IPS-18a (cell line): ENCODE results near the gene LBHD1.
"Not testable (repeated sequence)": the region's sequence is repeated elsewhere in the genome, so short reads cannot be mapped to it uniquely, and the experiment has no call there.

ENCODE experiments used
- H3K27ac ChIP-seq: one replicate; pipeline ENCODE4 v1.5.1; 2013; ENCODE audit warnings: low read length
- H3K27me3 ChIP-seq: one replicate; pipeline ENCODE4 v1.6.1; 2013; ENCODE audit warnings: mild to moderate bottlenecking, low read length; ENCODE audit not compliant: control insufficient read depth, insufficient read depth
- H3K36me3 ChIP-seq: one replicate; pipeline ENCODE4 v1.6.1; 2013; ENCODE audit warnings: low read depth, low read length; ENCODE audit not compliant: control insufficient read depth
- H3K4me1 ChIP-seq: one replicate; pipeline ENCODE4 v1.6.1; 2013; ENCODE audit warnings: low read depth, low read length; ENCODE audit not compliant: control insufficient read depth
- H3K4me3 ChIP-seq: one replicate; pipeline ENCODE4 v1.5.1; 2013; ENCODE audit warnings: low read length
- H3K9ac ChIP-seq: one replicate; pipeline ENCODE4 v1.6.1; 2013; ENCODE audit warnings: mild to moderate bottlenecking, low read length, moderate library complexity
- H3K9me3 ChIP-seq: one replicate; pipeline ENCODE4 v1.6.1; 2013; ENCODE audit warnings: low read depth, low read length; ENCODE audit not compliant: control insufficient read depth

The LBHD1 gene

DNA sequence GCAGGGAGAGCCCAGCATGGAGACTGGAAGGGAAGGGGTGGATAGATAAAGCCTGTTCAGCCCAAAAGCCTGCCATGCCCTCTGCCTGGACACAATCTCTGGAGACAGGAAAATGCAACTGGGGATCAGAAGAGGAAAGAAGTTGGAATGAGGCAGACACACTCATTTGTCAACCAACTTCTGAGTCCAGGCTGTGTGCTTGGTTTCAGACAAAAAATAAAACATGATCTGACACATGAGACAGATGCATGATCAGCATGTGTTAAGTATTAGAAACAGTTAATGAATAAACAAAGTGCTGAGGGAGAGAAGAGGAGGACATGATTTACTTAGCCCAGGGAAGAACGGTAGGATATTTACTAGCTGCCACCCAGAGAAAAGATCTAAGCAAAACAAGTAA lies 16.4 kb upstream of the LBHD1 start:
- H3K27me3 ChIP-seq = no peaks in the 10 kb centered on the region
- no peaks in the 10 kb centered on the region for H3K9me3 ChIP-seq
- H3K4me3 ChIP-seq = no peak overlapping the region
- no peaks in the 10 kb centered on the region for H3K4me1 ChIP-seq
- H3K9ac ChIP-seq = no peak overlapping the region
- peaks cover 28% of the 10 kb centered on the region for H3K36me3 ChIP-seq
- H3K27ac ChIP-seq = no peak overlapping the region

DNA sequence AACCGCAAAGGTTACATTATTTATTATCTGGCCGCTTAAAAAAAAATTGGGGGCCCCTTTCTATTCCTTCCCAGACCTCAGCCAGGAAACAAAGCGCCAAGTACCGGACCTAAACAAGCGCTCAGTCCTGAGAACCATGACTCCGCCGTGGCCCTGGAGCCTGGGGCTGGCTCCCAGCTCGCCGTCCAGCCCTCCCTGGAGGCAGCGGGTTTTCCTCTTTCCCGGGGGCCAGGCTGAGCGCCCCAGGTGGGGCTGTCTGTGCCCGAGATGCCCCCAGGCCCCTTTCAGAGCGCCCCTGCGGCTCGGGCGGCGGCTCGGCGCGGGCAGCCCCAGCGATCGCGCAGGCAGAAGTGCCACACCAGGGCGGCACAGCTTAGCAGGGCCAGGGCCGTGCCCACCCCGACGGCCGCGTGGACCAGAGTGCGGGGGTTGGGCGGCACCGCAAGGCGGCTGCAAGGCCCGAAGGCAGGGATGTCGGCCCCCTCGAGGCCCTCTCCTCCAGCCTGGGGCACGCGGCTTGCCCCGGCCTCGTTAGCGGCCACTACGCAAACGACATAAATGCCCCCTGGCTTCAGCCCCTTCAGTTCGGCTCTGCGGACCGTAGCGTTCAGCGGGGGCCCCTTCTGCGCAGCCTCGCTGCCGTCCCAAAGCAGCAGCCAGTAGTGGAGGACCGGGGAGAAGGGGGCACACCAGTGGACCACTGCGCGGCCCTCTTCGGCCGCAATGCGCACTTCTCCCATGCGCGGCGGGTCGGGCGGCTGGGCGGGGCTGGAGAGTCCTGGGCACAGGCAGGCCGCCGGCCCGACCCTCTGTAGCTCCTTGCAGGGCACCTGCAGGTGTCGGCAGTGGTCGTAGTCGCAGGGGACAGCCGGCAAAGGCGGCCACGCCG lies 15.7 kb upstream of the LBHD1 start:
- H3K9me3 ChIP-seq = no peaks in the 10 kb centered on the region
- H3K4me3 ChIP-seq = no peak overlapping the region
- no peaks in the 10 kb centered on the region for H3K4me1 ChIP-seq
- H3K27me3 ChIP-seq = no peaks in the 10 kb centered on the region
- peaks cover 22% of the 10 kb centered on the region for H3K36me3 ChIP-seq
- H3K27ac ChIP-seq = no peak overlapping the region
- no peak overlapping the region for H3K9ac ChIP-seq

- Histone ChIP-seq H3K9me3 (no peaks in the 10 kb centered on the region), H3K4me3 (no peak overlapping the region), H3K4me1 (no peaks in the 10 kb centered on the region), H3K27ac (no peak overlapping the region), H3K27me3 (no peaks in the 10 kb centered on the region), H3K36me3 (peaks cover 2% of the 10 kb centered on the region), H3K9ac (no peak overlapping the region)
These were observed 10.5 kb upstream of the LBHD1 start for GRCh38 chr11:62682518-62682917.

- Histone ChIP-seq H3K9ac (no peak overlapping the region), H3K27me3 (no peaks in the 10 kb centered on the region), H3K4me3 (no peak overlapping the region), H3K4me1 (no peaks in the 10 kb centered on the region), H3K36me3 (peaks cover 16% of the 10 kb centered on the region), H3K27ac (no peak overlapping the region), H3K9me3 (no peaks in the 10 kb centered on the region)
These were observed 8.8 kb upstream of the LBHD1 start for GRCh38 chr11:62680825-62681240.

DNA sequence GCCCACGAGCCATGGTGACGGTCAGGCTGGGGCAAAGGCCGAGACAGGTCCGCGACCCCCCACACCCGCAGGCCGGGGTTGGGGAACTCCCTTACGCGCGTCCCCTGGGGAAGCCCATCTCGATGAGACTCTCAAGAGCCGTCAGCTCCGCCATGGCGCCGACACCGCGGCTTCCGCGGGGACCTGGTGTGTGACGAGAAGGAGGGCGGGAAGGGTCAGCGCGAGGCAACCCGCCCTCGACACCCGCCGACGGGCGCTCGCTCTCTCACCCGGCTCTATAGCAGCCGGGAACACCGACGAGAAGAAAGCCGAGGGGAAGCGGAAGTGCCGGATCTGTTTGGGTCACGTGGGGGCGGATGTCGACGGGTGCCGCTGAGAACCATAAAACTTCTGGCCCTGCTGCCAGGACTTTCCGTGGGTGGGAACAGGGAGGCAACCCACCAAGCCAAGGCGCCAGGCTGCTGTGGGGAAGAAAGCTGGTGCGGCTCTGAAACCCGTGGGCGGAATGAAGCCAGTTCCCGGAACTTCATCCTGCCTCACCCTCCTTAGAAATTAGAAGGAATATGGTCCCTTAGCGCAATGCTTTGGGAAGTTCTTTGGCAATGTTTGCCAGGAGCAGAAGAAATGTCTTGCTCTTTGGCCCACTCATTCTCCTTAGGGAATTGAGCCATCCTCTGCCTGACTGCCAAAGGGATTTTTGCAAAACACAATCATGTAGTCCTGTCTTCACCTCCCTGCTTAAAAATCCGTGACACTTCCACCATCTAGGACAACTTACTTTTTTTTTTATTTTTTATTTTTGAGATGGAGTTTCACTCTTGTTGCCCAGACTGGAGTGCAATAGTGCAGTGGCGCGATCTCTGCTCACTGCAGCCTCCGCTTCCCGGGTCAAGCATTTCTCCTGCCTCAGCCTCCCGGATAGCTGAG lies 7.0 kb upstream of the LBHD1 start, which contains the start of gene UBXN1:
Gene UBXN1 (minus strand): TSS at position 304 of the 927 bp plus-strand sequence. CDS start 150 bp downstream, at position 154.
- Histone ChIP-seq H3K9ac (peak within 1 kb of the TSS; percentile 88), H3K4me1 (no peaks in the 10 kb centered on the region), H3K27me3 (no peaks in the 10 kb centered on the region), H3K4me3 (peak within 1 kb of the TSS; percentile 92), H3K27ac (peak within 1 kb of the TSS; percentile 70), H3K9me3 (no peaks in the 10 kb centered on the region), H3K36me3 (peaks cover 20% of the 10 kb centered on the region)

DNA sequence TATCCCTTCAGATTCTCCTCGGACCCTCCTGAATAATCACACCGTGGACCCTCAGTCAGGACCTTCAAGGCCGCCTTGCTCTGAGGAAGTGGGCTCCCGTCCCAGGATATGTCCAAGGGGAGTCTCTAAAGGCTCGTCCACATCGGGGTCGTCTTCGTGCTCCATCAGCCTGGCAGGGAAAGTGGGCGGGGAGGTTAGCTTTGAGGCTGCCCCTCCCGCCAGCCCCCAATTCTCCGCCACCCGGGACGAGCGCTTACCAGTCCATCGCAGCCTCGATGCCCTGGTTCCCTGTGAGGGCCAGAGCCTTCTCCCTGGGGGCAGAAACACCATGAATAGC lies 6.3 kb upstream of the LBHD1 start:
- H3K9me3 ChIP-seq = no peaks in the 10 kb centered on the region
- H3K27ac ChIP-seq = no peak overlapping the region
- H3K36me3 ChIP-seq = peaks cover 20% of the 10 kb centered on the region
- no peaks in the 10 kb centered on the region for H3K27me3 ChIP-seq
- no peaks in the 10 kb centered on the region for H3K4me1 ChIP-seq
- H3K9ac ChIP-seq = peak overlapping the region; percentile 88
- H3K4me3 ChIP-seq = peak overlapping the region; percentile 92

GRCh38 chr11:62677714-62678113 lies 5.6 kb upstream of the LBHD1 start:
- peaks cover 20% of the 10 kb centered on the region for H3K36me3 ChIP-seq
- H3K27ac ChIP-seq = no peak overlapping the region
- peak overlapping the region; percentile 92 for H3K4me3 ChIP-seq
- no peak overlapping the region for H3K9ac ChIP-seq
- no peaks in the 10 kb centered on the region for H3K27me3 ChIP-seq
- no peaks in the 10 kb centered on the region for H3K4me1 ChIP-seq
- H3K9me3 ChIP-seq = no peaks in the 10 kb centered on the region

GRCh38 chr11:62677156-62677555 lies 5.1 kb upstream of the LBHD1 start:
- Histone ChIP-seq H3K4me3 (no peak overlapping the region), H3K9me3 (no peaks in the 10 kb centered on the region), H3K36me3 (peaks cover 20% of the 10 kb centered on the region), H3K27me3 (no peaks in the 10 kb centered on the region), H3K9ac (no peak overlapping the region), H3K27ac (no peak overlapping the region), H3K4me1 (no peaks in the 10 kb centered on the region)

DNA sequence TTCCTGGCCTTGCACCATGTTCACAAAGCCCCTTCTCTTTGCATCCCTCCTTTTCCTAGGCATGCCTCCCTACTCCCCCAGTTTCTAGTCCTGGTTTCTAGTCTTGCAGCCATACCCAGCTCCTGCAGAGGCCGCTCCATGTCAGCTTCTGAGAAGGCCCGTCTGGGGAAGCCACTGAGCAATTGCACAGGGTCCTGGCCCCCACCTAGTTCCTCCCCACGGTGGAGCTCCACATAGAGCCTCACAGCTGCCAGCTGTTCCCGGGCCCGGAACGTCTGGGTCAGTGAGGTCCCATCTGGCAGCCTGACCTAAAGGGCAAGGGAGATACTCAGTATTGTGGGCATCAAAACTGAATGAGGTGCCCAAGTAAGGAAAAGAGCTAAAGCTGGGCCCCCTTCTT lies 4.6 kb upstream of the LBHD1 start:
- Histone ChIP-seq H3K9ac (no peak overlapping the region), H3K27ac (no peak overlapping the region), H3K36me3 (peaks cover 20% of the 10 kb centered on the region), H3K4me1 (no peaks in the 10 kb centered on the region), H3K4me3 (no peak overlapping the region), H3K9me3 (no peaks in the 10 kb centered on the region), H3K27me3 (no peaks in the 10 kb centered on the region)

- H3K36me3 ChIP-seq = peaks cover 20% of the 10 kb centered on the region
- H3K27ac ChIP-seq, H3K27me3 ChIP-seq, H3K9me3 ChIP-seq, H3K9ac ChIP-seq, H3K4me1 ChIP-seq, H3K4me3 ChIP-seq: not testable (repeated sequence)
These were observed 3.3 kb upstream of the LBHD1 start for GRCh38 chr11:62675415-62675814.

DNA sequence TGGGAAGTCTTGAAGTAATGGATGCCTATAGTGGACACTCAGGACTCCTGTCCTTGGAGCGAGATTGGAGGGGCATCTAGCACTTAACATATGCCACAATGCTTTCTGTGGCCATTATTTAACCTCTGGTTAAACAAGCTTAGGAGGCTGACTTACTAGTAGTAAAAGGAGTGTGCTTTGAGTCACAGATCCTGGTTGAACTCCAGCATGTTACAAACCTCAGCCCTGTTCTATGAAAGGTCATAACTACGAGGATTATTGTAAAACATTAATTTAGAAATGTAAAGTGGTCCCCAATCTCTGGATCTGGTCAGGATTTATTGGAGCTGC lies 1.1 kb upstream of the LBHD1 start:
- Histone ChIP-seq H3K9ac (no peak overlapping the region), H3K9me3 (no peaks in the 10 kb centered on the region), H3K4me1 (no peaks in the 10 kb centered on the region), H3K27ac (no peak overlapping the region), H3K36me3 (peaks cover 20% of the 10 kb centered on the region), H3K4me3 (no peak overlapping the region), H3K27me3 (no peaks in the 10 kb centered on the region)
